HFF-Myc (cell line): ENCODE measurements around the gene AJAP1.

ENCODE experiments used
- DNase-seq: peaks from one replicate; pipeline ENCODE4 v3.0.0-alpha.2; 2011; ENCODE audit warnings: low read depth; ENCODE audit errors: extremely low read depth
- H3K4me3 ChIP-seq: replicated peaks from 2 replicates; pipeline ENCODE4 v1.5.1; 2011; ENCODE audit warnings: low read depth, mild to moderate bottlenecking, control low read depth, low read length
- TF ChIP-seq, protein P1 (sequence below): IDR thresholded peaks from 2 replicates; pipeline ENCODE4 v1.5.1; 2012; ENCODE audit warnings: mild to moderate bottlenecking, low read depth, low read length, control low read depth; ENCODE audit errors: missing control alignments

AJAP1 gene

DNA sequence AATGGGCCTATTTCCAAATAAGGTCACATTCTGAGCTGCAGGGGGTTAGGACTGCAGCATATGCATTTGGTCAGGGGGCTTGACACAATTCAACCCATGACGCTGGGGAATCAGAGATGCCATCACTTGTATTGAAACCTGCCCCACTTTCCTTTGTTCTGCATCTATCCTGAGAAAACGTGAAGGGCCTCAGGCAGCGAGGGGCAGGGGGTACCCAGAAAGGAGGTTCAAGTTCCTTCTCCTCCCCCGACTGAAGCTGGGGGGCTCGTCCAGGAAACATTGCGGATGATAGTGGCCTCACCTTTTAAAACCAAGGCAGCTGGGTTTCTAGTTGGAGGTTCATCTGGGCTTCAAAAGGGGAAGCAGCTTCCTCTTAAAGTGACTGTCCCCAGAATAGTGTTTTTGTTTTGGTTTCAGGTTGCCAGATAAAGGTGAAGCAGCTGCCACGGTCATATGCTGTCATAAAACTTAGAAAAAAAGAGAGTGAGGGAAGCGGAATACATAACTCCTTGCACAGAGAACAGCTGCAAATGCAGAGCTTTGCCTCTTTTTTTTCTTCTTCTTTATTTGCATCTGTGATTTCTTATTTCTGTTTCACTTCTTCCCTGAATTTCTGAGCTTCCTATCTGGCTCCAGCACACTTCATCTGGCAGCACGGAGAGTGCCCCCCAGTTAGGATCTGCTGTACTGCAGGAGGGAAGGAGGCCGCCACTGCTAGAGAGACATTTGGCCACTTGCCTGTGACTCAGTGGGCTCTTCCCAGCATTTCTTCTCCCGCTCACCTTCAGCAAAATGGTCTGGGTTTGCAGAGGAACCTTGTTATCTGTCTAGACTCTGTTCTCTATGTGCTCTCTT, 142.0 kb downstream of the AJAP1 start:
- TF ChIP-seq, protein P1, sequence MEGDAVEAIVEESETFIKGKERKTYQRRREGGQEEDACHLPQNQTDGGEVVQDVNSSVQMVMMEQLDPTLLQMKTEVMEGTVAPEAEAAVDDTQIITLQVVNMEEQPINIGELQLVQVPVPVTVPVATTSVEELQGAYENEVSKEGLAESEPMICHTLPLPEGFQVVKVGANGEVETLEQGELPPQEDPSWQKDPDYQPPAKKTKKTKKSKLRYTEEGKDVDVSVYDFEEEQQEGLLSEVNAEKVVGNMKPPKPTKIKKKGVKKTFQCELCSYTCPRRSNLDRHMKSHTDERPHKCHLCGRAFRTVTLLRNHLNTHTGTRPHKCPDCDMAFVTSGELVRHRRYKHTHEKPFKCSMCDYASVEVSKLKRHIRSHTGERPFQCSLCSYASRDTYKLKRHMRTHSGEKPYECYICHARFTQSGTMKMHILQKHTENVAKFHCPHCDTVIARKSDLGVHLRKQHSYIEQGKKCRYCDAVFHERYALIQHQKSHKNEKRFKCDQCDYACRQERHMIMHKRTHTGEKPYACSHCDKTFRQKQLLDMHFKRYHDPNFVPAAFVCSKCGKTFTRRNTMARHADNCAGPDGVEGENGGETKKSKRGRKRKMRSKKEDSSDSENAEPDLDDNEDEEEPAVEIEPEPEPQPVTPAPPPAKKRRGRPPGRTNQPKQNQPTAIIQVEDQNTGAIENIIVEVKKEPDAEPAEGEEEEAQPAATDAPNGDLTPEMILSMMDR, result no peak
- DNase-seq, result no peak
- H3K4me3 ChIP-seq, result no peak overlapping the region

DNA sequence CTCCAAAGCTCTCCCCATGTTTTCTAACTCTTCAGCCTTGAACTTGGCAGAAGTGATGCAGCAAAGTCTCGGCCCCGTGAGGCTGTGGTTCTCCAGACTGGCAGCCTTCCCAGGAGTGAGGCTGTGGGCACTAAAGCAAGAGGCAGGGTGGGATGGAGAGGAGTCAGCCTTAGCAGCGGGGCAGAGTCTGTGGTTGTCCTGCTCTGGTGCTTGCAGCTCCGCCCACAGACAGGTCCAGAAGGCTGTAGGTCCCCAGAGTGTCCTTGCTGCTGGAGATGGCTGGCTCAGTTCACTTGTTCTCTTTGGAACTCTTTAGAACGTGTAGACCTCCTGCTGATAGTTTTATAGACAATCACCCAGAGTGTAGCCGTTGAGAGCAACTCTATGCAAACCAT, 142.6 kb downstream of the AJAP1 start:
- TF ChIP-seq, protein P1, result no peak
- DNase-seq, result no peak

DNA sequence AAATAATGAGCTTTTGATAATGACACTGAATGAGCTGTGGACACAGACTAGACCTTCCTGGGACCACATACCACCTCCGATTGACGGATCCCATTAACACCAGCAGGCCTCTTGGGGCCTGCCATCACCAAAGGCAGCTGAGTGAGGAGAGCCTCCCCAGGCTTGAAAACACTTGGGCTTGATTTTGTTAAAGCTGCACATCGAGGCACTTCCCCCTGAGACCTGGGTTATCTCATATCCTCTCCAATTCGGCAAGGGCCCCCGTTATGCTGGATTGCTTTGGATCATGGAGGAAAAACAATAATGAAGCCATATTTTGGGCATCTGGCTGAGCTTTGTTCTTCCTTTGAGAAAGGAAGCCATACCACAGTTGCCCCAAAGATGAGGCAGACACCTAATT, 143.0 kb downstream of the AJAP1 start:
- TF ChIP-seq, protein P1, result no peak
- no peak for DNase-seq
- no peak overlapping the region for H3K4me3 ChIP-seq

More for the DNA sequence above, 142.6 kb downstream of the AJAP1 start:
- H3K4me3 ChIP-seq, result no peak overlapping the region

DNA sequence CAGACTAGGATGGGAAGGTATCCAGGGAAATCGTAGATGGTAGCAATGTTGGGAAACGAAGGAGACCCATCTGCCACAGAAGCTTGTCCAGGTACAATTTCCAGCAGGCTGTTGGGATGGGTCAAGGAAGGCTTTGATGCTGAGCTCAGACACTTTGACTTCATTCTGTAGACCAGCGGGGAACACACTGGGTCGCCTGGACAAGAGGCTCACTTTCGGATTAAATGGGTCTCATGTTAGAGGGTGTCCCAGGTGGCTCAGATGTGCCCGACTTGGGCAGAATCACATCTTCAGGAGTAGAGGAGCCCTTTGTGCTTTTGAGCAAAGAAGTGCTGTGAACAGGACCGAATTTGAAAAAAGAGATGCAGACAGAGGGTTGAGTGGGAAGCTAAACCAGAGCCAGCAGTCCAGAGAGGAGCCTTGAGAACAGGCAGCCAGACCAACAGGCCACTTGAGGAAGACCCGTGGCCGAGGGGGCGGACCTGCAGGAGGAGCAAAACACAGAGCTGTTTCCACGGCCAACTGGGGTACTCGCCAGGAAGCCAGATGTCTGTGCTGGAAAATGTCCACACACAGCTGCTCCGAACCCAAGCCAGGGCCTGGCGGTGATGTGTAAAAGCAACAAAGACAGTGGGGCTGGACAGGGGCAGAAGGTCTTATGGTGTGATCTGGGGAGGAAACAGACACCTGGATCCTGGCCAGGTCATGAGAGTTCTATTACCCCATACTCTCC, 146.9 kb downstream of the AJAP1 start:
- TF ChIP-seq, protein P1, result no peak
- no peak for DNase-seq
- no peak overlapping the region for H3K4me3 ChIP-seq

DNA sequence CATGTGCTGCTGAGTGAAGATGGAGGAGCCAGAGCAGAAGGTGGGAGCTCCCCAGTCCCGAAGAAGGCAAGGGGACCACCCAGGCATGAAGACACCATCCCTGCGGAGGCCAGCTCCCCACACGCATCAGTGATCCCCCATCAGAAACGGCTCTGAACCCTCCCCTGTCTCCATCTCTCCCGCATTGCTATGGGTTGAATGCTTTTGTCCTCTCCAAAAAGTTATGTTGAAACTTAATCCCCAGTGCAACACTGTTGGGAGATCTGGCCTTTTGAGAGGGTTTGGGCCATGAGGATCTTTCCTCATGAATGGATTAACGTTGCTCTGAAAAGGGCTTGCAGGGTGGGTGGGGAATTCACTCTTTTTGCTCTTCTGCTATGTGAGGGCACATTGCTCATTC, 147.6 kb downstream of the AJAP1 start:
- no peak overlapping the region for H3K4me3 ChIP-seq
- TF ChIP-seq, protein P1, result no peak
- no peak for DNase-seq

DNA sequence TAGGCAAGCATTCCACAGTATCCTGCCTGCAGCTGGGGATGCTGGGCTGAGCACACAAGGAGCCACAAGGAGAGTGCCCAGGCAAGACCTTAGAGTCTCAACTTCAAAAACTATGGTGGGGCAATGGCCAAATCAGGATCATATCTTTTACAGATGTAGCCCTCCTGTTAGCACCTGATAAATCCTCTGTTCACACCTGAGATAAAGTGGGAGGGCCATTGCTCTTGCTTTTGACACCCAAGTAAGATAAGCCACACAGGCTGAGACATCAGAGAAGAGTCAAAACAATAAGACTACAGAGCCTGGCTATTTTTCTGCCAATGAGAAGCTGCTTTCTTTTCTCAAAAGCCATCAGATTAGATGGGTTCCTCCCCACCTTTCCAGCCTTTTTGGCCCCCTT, 148.9 kb downstream of the AJAP1 start:
- TF ChIP-seq, protein P1, result no peak
- H3K4me3 ChIP-seq, result no peak overlapping the region
- DNase-seq, result no peak
